SK-N-SH (cell line): ENCODE data around the gene PRICKLE2. TPM values are rescaled to one million over a fixed set of nuclear protein-coding genes. Genes with fewer than 3 reads are reported as not detected.

Source experiments
- CTCF ChIA-PET: fragments of 300-600, 350-600 bp; formaldehyde crosslinking; extraction: SDS; loops from one replicate; lab custom pipeline; 2021; lab: Yijun Ruan, JAX
- POLR2A ChIA-PET: fragments of 350-600 bp; sonication (Branson Sonifier 250); formaldehyde crosslinking; extraction: SDS; loops from one replicate; lab custom pipeline; 2020; ENCODE audit warnings: antibody characterized with exemption, inconsistent platforms; lab: Yijun Ruan, JAX
- DNase-seq: peaks from one replicate; pipeline ENCODE4 v3.0.0; 2012
- H2AFZ ChIP-seq: fragments of 200-600 bp; sonication (generic); 2 replicates; pipeline ENCODE4 v1.8.1; 2016; ENCODE audit warnings: antibody characterized with exemption, mild to moderate bottlenecking, low read depth
- H3F3A ChIP-seq: fragments of 200-600 bp; sonication (generic); replicated peaks from 2 replicates; pipeline ENCODE3; 2016; ENCODE audit warnings: antibody characterized with exemption, mild to moderate bottlenecking; ENCODE audit not compliant: insufficient read depth
- H3K27ac ChIP-seq, 2 experiments: fragments of 200-500 bp in 1 of 2; fragments of 200-600 bp in 1 of 2; sonication (Bioruptor generic) in 1 of 2; sonication (generic), shearing (Covaris generic) in 1 of 2; 2 replicates each; pipeline versions ENCODE4 v1.5.1 to v1.6.1; 2014 to 2016; ENCODE audit warnings: low read depth in 2 of 2, inconsistent platforms in 1 of 2, low read length in 1 of 2, mild to moderate bottlenecking in 1 of 2, mixed read lengths in 1 of 2
- H3K27me3 ChIP-seq: fragments of 200-600 bp; sonication (generic), shearing (Covaris generic); 2 replicates; pipeline ENCODE4 v1.6.1; 2016; ENCODE audit warnings: mixed run types; ENCODE audit not compliant: insufficient read depth
- H3K36me3 ChIP-seq, 2 experiments: fragments of 200-500 bp in 1 of 2; fragments of 200-600 bp in 1 of 2; sonication (Bioruptor generic) in 1 of 2; sonication (generic) in 1 of 2; replicated peaks in 1 of 2; 2 replicates each; pipeline versions ENCODE3 to v1.5.1; 2014 to 2016; ENCODE audit warnings: low read length in 1 of 2, mild to moderate bottlenecking in 1 of 2; ENCODE audit not compliant: insufficient read depth in 2 of 2, control insufficient read depth in 1 of 2
- H3K4me1 ChIP-seq, 2 experiments: fragments of 200-500 bp in 1 of 2; fragments of 200-600 bp in 1 of 2; sonication (Bioruptor generic) in 1 of 2; sonication (generic), shearing (Covaris generic) in 1 of 2; 2 replicates each; pipeline versions ENCODE4 v1.5.1 to v1.6.1; 2014 to 2016; ENCODE audit warnings: low read depth in 1 of 2, low read length in 1 of 2, mixed run types in 1 of 2; ENCODE audit not compliant: insufficient read depth in 2 of 2, control insufficient read depth in 1 of 2
- H3K4me2 ChIP-seq: fragments of 200-600 bp; sonication (generic), shearing (Covaris generic); 2 replicates; pipeline ENCODE4 v1.6.1; 2017; ENCODE audit warnings: mixed run types
- H3K4me3 ChIP-seq, 2 experiments: fragments of 200-500 bp in 1 of 2; fragments of 200-600 bp in 1 of 2; sonication (Bioruptor generic) in 1 of 2; sonication (generic), shearing (Covaris generic) in 1 of 2; 2 replicates each; pipeline versions ENCODE4 v1.5.1 to v1.8.1; 2014 to 2016; ENCODE audit warnings: low read depth in 2 of 2, inconsistent platforms in 1 of 2, low read length in 1 of 2, mild to moderate bottlenecking in 1 of 2, mixed read lengths in 1 of 2, moderate library complexity in 1 of 2
- H3K79me2 ChIP-seq: fragments of 200-600 bp; sonication (generic); 2 replicates; pipeline ENCODE4 v1.8.1; 2017; ENCODE audit warnings: mild to moderate bottlenecking; ENCODE audit not compliant: insufficient read depth
- H3K9ac ChIP-seq: fragments of 200-600 bp; sonication (generic); 2 replicates; pipeline ENCODE4 v1.6.1; 2017; ENCODE audit warnings: mixed run types
- H3K9me2 ChIP-seq: fragments of 200-600 bp; sonication (generic); 2 replicates; pipeline ENCODE4 v1.6.1; 2017; ENCODE audit warnings: mixed run types
- H3K9me3 ChIP-seq: fragments of 200-600 bp; sonication (generic); 2 replicates; pipeline ENCODE4 v1.6.1; 2017; ENCODE audit warnings: mixed run types, mild to moderate bottlenecking, moderate library complexity
- H4K20me1 ChIP-seq: fragments of 200-600 bp; sonication (generic); 2 replicates; pipeline ENCODE4 v1.6.1; 2017; ENCODE audit warnings: mild to moderate bottlenecking, mixed run types; ENCODE audit not compliant: insufficient read depth
- CHD2 ChIP-seq: fragments of 150-350 bp; IDR thresholded peaks from 2 replicates; pipeline ENCODE4 v1.6.1; 2018; ENCODE audit warnings: low read length; ENCODE audit not compliant: partially characterized antibody
- ELF1 ChIP-seq: IDR thresholded peaks from 2 replicates; pipeline ENCODE4 v1.4.0; 2012
- EP300 ChIP-seq, 2 experiments: IDR thresholded peaks; 2 replicates each; pipeline versions ENCODE4 v1.4.0 to v1.6.1; 2012; ENCODE audit warnings: borderline replicate concordance in 1 of 2, low read depth in 1 of 2, low read length in 1 of 2
- EZH2phosphoT487 ChIP-seq: fragments of 200-600 bp; sonication (generic); IDR thresholded peaks from 2 replicates; pipeline ENCODE4 v1.6.1; 2017; ENCODE audit warnings: low read depth, mixed run types, mild to moderate bottlenecking, antibody characterized with exemption, moderate library complexity, borderline replicate concordance
- FOXJ3 ChIP-seq: sonication (generic); formaldehyde crosslinking; IDR thresholded peaks from 2 replicates; pipeline ENCODE4 v1.5.1; 2020; ENCODE audit warnings: mild to moderate bottlenecking, missing genetic modification reagents
- FOXM1 ChIP-seq: IDR thresholded peaks from 2 replicates; pipeline ENCODE4 v1.4.0; 2012; ENCODE audit warnings: low read depth, mild to moderate bottlenecking
- GABPA ChIP-seq: IDR thresholded peaks from 2 replicates; pipeline ENCODE4 v1.4.0; 2012; ENCODE audit warnings: low read depth, mild to moderate bottlenecking
- JUND ChIP-seq: IDR thresholded peaks from 2 replicates; pipeline ENCODE4 v1.4.0; 2012
- MXI1 ChIP-seq: IDR thresholded peaks from 2 replicates; pipeline ENCODE4 v1.6.1; 2012; ENCODE audit warnings: mild to moderate bottlenecking, low read depth, low read length, improper control_type of control experiment
- SIN3A ChIP-seq: IDR thresholded peaks from 2 replicates; pipeline ENCODE4 v1.6.1; 2012; ENCODE audit warnings: low read depth, mild to moderate bottlenecking, low read length, moderate library complexity, borderline replicate concordance
- SMC3 ChIP-seq: IDR thresholded peaks from 2 replicates; pipeline ENCODE4 v1.6.1; 2012; ENCODE audit warnings: low read depth, low read length, improper control_type of control experiment
- TCF12 ChIP-seq: IDR thresholded peaks from 2 replicates; pipeline ENCODE4 v1.4.0; 2012
- TEAD4 ChIP-seq: IDR thresholded peaks from 2 replicates; pipeline ENCODE4 v1.4.0; 2012; ENCODE audit warnings: mild to moderate bottlenecking, borderline replicate concordance; ENCODE audit not compliant: insufficient read depth
- WGBS: methylation state at CpG from one replicate; pipeline ENCODE4 v1.1.6; 2017; ENCODE audit warnings: low lambda C conversion rate; 5-methylcytosine and 5-hydroxymethylcytosine counted together
- polyA plus RNA-seq, 3 experiments: library from polyadenylated mRNA; depleted of rRNA; stranded (reverse); fragments of >200 nt; gene quantifications; 2 replicates each; pipeline ENCODE4 v1.2.3, GENCODE V29; 2012
- TF ChIP-seq, protein P1 (sequence below): IDR thresholded peaks from 2 replicates; pipeline ENCODE4 v1.4.0; 2012; ENCODE audit warnings: low read depth, borderline replicate concordance
- TF ChIP-seq, protein P2 (sequence below): fragments of 150-350 bp; IDR thresholded peaks from 2 replicates; pipeline ENCODE4 v1.6.1; 2017; ENCODE audit warnings: antibody characterized with exemption, low read length, low read depth, borderline replicate concordance
- TF ChIP-seq, protein P3 (sequence below): IDR thresholded peaks from 2 replicates; pipeline ENCODE4; 2012

Gene PRICKLE2
- polyA plus RNA-seq, 1 of the 3 experiments (the other 2 are of a cell fraction): 0.67 TPM

DNA sequence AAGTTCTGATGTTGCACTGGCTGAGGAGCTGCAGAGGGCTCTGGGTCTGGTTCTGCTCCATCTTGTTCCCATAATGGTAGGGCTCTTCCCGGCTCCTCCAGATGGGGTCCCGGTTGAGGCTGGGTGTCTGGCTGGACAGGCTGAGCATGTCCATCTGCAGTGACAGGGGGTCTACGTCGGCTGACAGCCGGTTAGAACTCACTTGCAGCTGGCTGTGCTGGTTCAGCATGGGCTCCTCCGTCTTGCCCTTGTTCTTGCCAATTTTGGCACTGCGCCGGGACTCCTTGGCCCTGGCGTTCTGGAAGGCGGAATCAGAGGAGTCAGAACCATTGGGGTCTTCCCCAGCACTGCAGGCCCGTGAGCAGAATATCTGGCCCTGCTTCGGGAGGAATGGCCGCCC is 78.1 kb downstream of the PRICKLE2 start (continued):
- TF ChIP-seq, protein P1, sequence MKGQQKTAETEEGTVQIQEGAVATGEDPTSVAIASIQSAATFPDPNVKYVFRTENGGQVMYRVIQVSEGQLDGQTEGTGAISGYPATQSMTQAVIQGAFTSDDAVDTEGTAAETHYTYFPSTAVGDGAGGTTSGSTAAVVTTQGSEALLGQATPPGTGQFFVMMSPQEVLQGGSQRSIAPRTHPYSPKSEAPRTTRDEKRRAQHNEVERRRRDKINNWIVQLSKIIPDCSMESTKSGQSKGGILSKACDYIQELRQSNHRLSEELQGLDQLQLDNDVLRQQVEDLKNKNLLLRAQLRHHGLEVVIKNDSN: no peak
- TF ChIP-seq JUND: no peak
- TF ChIP-seq EP300 (IDR thresholded peaks at IDR 0.05; ENCODE audit: borderline replicate concordance in 1 of 2, low read depth in 1 of 2, low read length in 1 of 2): no peak
- TF ChIP-seq, all 33 proteins: peak for 0

DNA sequence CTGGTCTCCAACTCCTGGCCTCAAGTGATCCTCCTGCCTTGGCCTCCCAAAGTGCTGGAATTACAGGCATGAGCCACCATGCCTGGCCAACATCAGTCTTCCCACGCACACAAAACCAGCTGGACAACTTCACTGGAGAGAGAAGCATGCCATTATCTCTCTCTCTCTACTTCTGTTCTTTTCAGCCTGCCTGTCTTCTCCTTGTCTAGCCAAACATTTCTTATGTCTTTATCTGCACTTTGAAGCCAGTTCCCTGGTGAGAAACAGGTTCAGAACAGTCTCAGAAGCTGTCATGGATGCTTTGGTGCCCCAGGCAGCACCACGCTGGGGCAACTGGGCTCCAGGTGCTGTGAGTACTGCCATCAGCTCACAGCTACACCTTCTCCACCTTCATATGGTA is 79.8 kb downstream of the PRICKLE2 start:
- no peak overlapping the region for H3K9ac ChIP-seq
- no peaks in the 10 kb centered on the region for H3K9me2 ChIP-seq
- POLR2A ChIA-PET: no interaction called here
- CTCF ChIA-PET: no interaction called here
- H3K27me3 ChIP-seq: no peaks in the 10 kb centered on the region
- 92% methylated on average over 2 of the region's 2 CpGs for WGBS
- no peak overlapping the region for H3K27ac ChIP-seq
- TF ChIP-seq, protein P2, sequence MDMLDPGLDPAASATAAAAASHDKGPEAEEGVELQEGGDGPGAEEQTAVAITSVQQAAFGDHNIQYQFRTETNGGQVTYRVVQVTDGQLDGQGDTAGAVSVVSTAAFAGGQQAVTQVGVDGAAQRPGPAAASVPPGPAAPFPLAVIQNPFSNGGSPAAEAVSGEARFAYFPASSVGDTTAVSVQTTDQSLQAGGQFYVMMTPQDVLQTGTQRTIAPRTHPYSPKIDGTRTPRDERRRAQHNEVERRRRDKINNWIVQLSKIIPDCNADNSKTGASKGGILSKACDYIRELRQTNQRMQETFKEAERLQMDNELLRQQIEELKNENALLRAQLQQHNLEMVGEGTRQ: no peak
- no peak for TF ChIP-seq EZH2phosphoT487
- TF ChIP-seq, protein P3, sequence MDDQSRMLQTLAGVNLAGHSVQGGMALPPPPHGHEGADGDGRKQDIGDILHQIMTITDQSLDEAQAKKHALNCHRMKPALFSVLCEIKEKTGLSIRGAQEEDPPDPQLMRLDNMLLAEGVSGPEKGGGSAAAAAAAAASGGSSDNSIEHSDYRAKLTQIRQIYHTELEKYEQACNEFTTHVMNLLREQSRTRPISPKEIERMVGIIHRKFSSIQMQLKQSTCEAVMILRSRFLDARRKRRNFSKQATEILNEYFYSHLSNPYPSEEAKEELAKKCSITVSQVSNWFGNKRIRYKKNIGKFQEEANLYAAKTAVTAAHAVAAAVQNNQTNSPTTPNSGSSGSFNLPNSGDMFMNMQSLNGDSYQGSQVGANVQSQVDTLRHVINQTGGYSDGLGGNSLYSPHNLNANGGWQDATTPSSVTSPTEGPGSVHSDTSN: no peak
- no peak for TF ChIP-seq SMC3
- no peak for TF ChIP-seq TCF12
- TF ChIP-seq JUND: no peak
- no peak for TF ChIP-seq SIN3A
- TF ChIP-seq CHD2: no peak
- no peak for TF ChIP-seq FOXM1
- no peak for TF ChIP-seq ELF1
- no peak for TF ChIP-seq GABPA
- no peak overlapping the region for H3K4me2 ChIP-seq
- H2AFZ ChIP-seq: no peak overlapping the region
- DNase-seq: no peak
- H4K20me1 ChIP-seq: no peaks in the 10 kb centered on the region
- no peak overlapping the region for H3K4me3 ChIP-seq
- H3F3A ChIP-seq: no peaks in the 10 kb centered on the region
- no peaks in the 10 kb centered on the region for H3K9me3 ChIP-seq
- no peaks in the 10 kb centered on the region for H3K79me2 ChIP-seq
- peaks cover 10 to 15% of the 10 kb centered on the region in 2 experiments; a peak in 3 of 4 replicates for H3K4me1 ChIP-seq
- H3K36me3 ChIP-seq: no peaks in the 10 kb centered on the region

- TF ChIP-seq CHD2: no peak
- no peak for TF ChIP-seq FOXJ3 (CRISPR knock-in tag)
- no peak for TF ChIP-seq TEAD4
- no peak for TF ChIP-seq MXI1
- H3K4me2 ChIP-seq: no peak overlapping the region
- H3K27ac ChIP-seq: no peak overlapping the region
- H3K4me1 ChIP-seq: peaks cover 10% of the 10 kb centered on the region in 2 experiments; a peak in 3 of 4 replicates
- H3K4me3 ChIP-seq: no peak overlapping the region
- DNase-seq: no peak
- no peaks in the 10 kb centered on the region for H4K20me1 ChIP-seq
- no peaks in the 10 kb centered on the region for H3K9me3 ChIP-seq
- ChIA-PET CTCF (interaction anchor here (1.3 to 1.6 kb wide), 3 partner anchors 9 to 113 kb away, joined by 3 to 4 read pairs (median 3); no protein-coding TSS in a partner anchor), POLR2A (no interaction called here)
- no peak overlapping the region for H2AFZ ChIP-seq
- H3K9me2 ChIP-seq: no peaks in the 10 kb centered on the region
- H3K9ac ChIP-seq: no peak overlapping the region
- no peaks in the 10 kb centered on the region for H3K79me2 ChIP-seq
- no peaks in the 10 kb centered on the region for H3F3A ChIP-seq
- no peaks in the 10 kb centered on the region for H3K36me3 ChIP-seq
- H3K27me3 ChIP-seq: no peaks in the 10 kb centered on the region
- 95% methylated on average over 9 of the region's 9 CpGs for WGBS
These were observed 80.9 kb downstream of the PRICKLE2 start for GRCh38 chr3:64144241-64144900.
